ENCODE results near the gene COG4.
"Not testable (repeated sequence)": the region's sequence is repeated elsewhere in the genome, so short reads cannot be mapped to it uniquely, and the experiment has no call there.

Gene COG4

DNA sequence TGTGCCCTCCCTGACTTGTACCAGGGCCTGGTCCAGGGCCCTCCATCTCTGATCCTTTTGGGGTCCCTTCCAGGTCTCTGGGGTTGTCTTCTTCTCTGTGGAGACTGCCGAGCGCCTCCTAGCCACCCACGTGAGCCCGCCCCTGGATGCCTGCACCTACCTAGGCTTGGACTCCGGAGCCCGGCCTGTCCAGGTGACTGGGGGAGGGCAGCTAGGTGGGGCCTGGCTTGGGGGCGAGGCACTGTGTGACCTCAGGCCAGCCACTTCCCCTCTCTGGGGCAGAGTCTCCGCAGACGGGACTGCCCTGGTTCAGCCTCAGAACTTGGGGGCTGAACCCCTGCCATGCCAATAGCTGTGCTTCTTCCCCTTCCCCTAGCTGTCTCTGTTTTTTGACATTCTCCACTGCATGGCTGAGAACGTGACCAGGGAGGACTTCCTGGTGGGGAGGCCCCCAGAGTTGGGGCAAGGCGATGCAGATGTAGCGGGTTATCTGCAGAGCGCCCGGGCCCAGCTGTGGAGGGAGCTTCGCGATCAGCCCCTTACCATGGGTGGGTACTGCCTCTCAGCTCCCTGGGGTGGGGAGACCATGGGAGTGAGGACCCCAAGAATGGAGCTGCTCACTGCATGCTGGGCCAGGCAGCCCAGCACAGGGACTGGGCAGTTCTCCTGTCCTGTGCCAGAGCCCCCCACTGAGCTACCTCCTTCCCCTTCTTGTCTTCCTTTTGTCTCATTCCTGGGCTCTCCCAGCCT, 54.4 kb downstream of the COG4 start:
- FAIRE-seq (no peak), DNase-seq (ENCODE audit: insufficient read length, low spot score) (no peak)
- no peak for TF ChIP-seq POLR2A (IDR thresholded peaks at IDR 0.05; ENCODE audit: low read depth, low read length)

- no peak for TF ChIP-seq POLR2A (IDR thresholded peaks at IDR 0.05; ENCODE audit: low read depth, low read length)
- DNase-seq (ENCODE audit: insufficient read length, low spot score), result no peak
- no peak for FAIRE-seq
Observed at GRCh38 chr16:70467608-70468007, 55.7 kb downstream of the COG4 start.

GRCh38 chr16:70467113-70467512, 56.2 kb downstream of the COG4 start:
- FAIRE-seq, result no peak
- no peak for DNase-seq (ENCODE audit: insufficient read length, low spot score)
- no peak for TF ChIP-seq POLR2A (IDR thresholded peaks at IDR 0.05; ENCODE audit: low read depth, low read length)

GRCh38 chr16:70466805-70467076, 56.6 kb downstream of the COG4 start:
- DNase-seq (ENCODE audit: insufficient read length, low spot score) (no peak), FAIRE-seq (no peak)
- no peak for TF ChIP-seq POLR2A (IDR thresholded peaks at IDR 0.05; ENCODE audit: low read depth, low read length)

DNA sequence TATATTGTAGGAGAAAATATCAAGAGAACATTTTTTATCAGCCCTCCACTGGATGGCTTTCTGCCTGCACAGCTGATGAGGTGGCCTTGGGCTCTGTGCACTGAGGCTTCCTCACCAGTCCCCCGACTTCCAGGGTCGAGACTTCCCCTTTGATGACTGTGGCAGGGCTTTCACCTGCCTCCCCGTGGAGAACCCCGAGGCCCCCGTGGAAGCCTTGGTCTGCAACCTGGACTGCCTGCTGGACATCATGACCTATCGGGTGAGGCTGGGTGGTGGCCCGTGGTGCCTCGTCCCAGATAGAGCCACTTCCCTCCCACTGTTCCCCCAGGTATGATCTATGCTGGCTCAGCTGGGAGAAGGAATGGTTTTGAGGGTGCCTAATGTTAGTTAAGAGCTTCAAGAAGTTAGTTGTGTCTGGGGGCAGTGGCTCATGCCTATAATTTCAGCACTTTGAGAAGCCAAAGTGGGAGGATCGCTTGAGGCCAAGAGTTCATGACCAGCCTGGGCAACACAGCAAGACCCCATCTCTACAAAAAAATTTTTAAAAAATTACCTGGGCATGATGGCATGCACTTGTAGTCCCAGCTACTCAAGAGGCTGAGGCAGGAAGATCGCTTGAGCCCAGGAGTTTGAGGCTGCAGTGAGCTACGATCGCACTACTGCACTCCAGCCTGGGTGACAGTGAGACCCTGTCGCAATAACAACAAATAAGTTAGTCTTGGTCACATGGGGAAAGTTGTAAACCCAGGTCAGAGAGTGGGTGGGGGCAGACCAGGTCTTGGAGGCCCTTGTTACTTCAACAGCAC, 57.2 kb downstream of the COG4 start:
- no peak for TF ChIP-seq POLR2A (IDR thresholded peaks at IDR 0.05; ENCODE audit: low read depth, low read length)
- FAIRE-seq (no peak), DNase-seq (ENCODE audit: insufficient read length, low spot score) (no peak)

DNA sequence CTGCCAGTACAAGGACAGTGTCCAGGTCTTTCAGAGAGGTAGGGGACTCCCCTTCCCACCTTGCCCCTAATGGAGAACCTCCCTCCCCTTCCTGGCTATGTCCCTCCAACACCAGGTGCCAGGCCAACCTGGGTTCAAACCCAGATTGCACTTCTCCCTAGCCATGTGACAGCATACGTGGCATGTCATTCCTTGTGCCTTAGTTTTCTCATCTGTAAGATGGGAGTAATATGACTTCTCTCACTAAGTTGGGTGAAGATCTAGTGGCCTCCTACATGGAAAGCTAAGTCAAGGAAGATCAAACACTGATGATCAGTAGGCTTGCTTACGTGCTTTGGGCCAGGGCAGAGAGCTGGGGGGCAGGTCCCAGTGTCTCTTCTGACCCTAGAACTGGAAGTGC, 60.1 kb downstream of the COG4 start:
- DNase-seq (ENCODE audit: insufficient read length, low spot score), result no peak
- no peak for FAIRE-seq
- no peak for TF ChIP-seq POLR2A (IDR thresholded peaks at IDR 0.05; ENCODE audit: low read depth, low read length)

DNA sequence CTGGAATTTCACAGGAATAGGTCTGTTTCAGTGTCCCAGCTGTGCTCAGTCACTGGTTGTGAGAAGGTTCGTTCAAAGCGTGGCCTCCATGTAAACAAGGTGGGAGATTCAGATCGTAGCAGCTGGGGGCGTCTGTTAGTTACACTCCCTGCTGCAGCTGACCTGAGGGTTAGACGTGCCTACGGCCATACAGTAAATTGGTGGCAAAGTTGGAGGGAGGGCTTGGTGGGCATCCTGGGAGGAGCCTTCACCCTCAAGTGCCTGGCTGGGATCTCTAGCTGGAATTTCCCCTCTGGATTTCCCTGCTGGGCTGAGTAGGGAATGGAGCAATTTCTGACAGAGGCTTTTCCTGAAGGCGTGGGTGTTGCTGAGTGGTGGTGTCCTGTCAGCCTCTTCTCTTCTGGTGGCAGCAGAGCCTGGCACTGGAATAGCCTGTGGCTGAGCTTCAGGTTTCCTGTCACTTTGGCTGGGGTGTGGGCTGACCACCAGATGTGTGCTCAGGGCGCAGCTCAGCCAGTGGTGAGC, 62.6 kb downstream of the COG4 start:
- FAIRE-seq (no peak), DNase-seq (ENCODE audit: insufficient read length, low spot score) (no peak)
- TF ChIP-seq POLR2A (IDR thresholded peaks at IDR 0.05; ENCODE audit: low read depth, low read length), result no peak

- no peak for TF ChIP-seq POLR2A (IDR thresholded peaks at IDR 0.05; ENCODE audit: low read depth, low read length)
- FAIRE-seq, result no peak
- DNase-seq (ENCODE audit: insufficient read length, low spot score), result no peak
Observed at GRCh38 chr16:70457446-70458166, 65.7 kb downstream of the COG4 start.

- no peak for FAIRE-seq
- TF ChIP-seq POLR2A (IDR thresholded peaks at IDR 0.05; ENCODE audit: low read depth, low read length), result no peak
- DNase-seq (ENCODE audit: insufficient read length, low spot score), result no peak
Observed at GRCh38 chr16:70455910-70456309, 67.4 kb downstream of the COG4 start.

- TF ChIP-seq POLR2A (IDR thresholded peaks at IDR 0.05; ENCODE audit: low read depth, low read length), result 0 out of 2 replicates have a peak, but pooled peaks have one; percentile 41
- DNase-seq (ENCODE audit: insufficient read length, low spot score) (peak; percentile 80), FAIRE-seq (no peak)
Observed at GRCh38 chr16:70454222-70455034, 68.9 kb downstream of the COG4 start, which contains the start of gene FCSK. Gene FCSK (plus strand): TSS chr16:70454595. CDS start chr16:70463191, 8,596 bp downstream.

- peak; percentile 73 for FAIRE-seq
- no peak for TF ChIP-seq POLR2A (IDR thresholded peaks at IDR 0.05; ENCODE audit: low read depth, low read length)
- no peak for DNase-seq (ENCODE audit: insufficient read length, low spot score)
Observed at GRCh38 chr16:70453892-70454221, 69.5 kb downstream of the COG4 start.

DNA sequence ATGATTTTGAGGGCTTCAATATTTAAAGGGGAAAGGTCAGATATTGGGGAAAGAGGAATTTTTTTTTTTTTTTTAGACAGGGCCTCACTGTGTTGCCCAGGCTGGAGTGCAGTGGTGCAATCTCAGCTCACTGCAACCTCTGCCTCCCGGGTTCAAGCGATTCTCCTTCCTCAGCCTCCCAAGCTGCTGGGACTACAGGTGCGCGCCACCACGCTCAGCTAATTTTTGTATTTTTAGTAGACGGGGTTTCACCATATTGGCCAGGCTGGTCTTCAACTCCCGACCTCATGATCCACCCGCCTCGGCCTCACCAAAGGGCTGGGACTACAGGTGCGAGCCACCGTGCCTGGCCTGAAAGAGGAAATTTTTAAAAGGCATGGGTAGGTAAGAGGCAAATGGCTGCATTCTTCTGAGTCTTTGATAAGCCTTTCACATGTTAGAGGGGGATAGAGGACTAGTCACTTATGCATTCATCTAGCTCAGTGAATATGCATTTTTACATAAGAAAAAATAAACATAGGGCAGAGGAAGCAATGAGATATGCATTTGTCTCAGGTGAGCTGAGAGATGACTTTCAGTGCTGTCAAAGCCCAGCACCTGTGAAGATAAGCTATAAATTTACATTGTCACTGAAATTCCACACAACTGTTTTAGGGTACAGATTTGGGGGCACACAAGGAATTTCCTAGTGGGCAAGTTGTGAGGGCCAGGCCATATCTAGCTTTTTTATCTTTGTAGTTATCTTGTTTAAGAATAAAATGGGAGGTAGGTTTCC, 70.0 kb downstream of the COG4 start:
- TF ChIP-seq POLR2A (IDR thresholded peaks at IDR 0.05; ENCODE audit: low read depth, low read length), result no peak
- no peak for FAIRE-seq

DNA sequence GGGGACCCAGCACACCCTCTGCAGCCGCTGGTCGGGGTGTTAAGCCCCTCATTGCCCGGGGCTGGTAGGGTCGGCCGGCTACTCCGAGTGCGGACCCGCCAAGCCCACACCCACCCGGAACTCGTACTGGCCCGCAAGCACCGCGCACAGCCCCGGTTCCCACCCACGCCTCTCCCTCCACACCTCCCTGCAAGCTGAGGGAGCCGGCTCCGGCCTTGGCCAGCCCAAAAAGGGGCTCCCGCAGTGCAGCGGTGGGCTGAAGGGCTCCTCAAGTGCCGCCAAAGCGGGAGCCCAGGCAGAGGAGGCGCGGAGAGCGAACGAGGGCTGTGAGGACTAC, 72.4 kb downstream of the COG4 start:
- DNase-seq (ENCODE audit: insufficient read length, low spot score); FAIRE-seq: not testable (repeated sequence)

More for the DNA sequence above, 70.0 kb downstream of the COG4 start:
- no peak for DNase-seq (ENCODE audit: insufficient read length, low spot score)

GRCh38 chr16:70450142-70451003, 73.0 kb downstream of the COG4 start:
- DNase-seq (ENCODE audit: insufficient read length, low spot score), result not testable (repeated sequence)

More at GRCh38 chr16:70450142-70451003, 73.0 kb downstream of the COG4 start:
- not testable (repeated sequence) for FAIRE-seq

Data from H54 (cell line).